Keratinocyte (primary cell): ENCODE measurements around the gene PCGF1.

Experiments used
- EZH2 ChIP-seq: IDR thresholded peaks from one replicate; pipeline ENCODE4 v1.6.1; 2012; ENCODE audit warnings: inconsistent platforms, mild to moderate bottlenecking, low read length, moderate library complexity
- TF ChIP-seq, protein P1 (sequence below), 3 experiments: IDR thresholded peaks in 1 of 3; conservative IDR thresholded peaks in 1 of 3; optimal IDR thresholded peaks in 1 of 3; 2 replicates in 2 of 3; 3 replicates in 1 of 3; pipeline versions ENCODE3 to v1.5.1; 2011; ENCODE audit warnings: low read length in 3 of 3, mild to moderate bottlenecking in 3 of 3, moderate library complexity in 2 of 3, control low read depth in 1 of 3, inconsistent platforms in 1 of 3; ENCODE audit not compliant: insufficient read depth in 2 of 3; ENCODE audit errors: extremely low read depth in 1 of 3

DNA sequence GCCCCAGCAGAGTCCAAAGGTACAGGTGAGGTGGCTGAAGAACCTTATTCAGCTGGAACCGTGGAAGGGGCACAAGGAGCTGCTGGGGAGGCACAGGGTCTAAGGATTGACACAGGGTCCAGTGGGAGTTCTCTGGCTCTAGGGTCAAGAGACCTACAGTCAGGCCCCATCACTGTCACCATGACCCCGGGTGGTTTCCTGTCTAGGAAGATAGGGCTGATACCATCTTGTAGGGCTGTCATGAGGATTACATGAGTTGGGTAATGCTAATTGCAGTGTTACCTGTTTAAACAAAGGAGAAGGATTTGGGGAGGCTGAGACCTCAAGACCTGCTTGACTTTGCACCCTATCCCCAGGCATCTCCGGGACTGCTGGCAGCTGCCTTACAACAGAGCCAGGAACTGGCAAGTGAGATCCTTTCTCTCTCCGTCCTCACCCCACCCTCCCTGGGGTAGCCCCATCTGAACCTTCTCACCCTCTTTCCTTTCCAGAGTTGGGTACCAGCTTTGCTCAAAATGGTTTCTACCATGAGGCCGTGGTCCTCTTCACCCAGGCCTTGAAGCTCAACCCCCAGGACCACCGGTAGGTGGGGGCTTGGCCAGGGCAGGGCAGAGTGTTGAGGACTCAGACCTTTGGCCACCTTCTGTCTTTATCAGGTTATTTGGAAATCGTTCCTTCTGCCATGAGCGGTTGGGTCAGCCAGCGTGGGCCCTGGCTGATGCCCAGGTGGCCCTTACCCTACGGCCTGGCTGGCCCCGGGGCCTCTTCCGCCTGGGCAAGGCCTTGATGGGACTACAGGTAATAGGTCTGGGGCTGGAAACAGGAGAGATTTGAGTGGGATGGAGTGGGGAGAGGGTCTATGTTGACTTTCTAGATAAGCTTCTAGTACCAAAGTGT lies 15.6 kb downstream of the PCGF1 start:
- TF ChIP-seq, protein P1, sequence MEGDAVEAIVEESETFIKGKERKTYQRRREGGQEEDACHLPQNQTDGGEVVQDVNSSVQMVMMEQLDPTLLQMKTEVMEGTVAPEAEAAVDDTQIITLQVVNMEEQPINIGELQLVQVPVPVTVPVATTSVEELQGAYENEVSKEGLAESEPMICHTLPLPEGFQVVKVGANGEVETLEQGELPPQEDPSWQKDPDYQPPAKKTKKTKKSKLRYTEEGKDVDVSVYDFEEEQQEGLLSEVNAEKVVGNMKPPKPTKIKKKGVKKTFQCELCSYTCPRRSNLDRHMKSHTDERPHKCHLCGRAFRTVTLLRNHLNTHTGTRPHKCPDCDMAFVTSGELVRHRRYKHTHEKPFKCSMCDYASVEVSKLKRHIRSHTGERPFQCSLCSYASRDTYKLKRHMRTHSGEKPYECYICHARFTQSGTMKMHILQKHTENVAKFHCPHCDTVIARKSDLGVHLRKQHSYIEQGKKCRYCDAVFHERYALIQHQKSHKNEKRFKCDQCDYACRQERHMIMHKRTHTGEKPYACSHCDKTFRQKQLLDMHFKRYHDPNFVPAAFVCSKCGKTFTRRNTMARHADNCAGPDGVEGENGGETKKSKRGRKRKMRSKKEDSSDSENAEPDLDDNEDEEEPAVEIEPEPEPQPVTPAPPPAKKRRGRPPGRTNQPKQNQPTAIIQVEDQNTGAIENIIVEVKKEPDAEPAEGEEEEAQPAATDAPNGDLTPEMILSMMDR (optimal IDR thresholded peaks at IDR 0.05 in 1 of 3, IDR thresholded peaks at IDR 0.05 in 1 of 3, conservative IDR thresholded peaks at IDR 0.05 in 1 of 3; ENCODE audit: extremely low read depth in 1 of 3, insufficient read depth in 2 of 3, low read length in 3 of 3), result no peak
- TF ChIP-seq EZH2, result no peak
